ENCODE results near the gene SYPL2.
"Not testable (repeated sequence)": the region's sequence is repeated elsewhere in the genome, so short reads cannot be mapped to it uniquely, and the experiment has no call there.

Gene SYPL2

DNA sequence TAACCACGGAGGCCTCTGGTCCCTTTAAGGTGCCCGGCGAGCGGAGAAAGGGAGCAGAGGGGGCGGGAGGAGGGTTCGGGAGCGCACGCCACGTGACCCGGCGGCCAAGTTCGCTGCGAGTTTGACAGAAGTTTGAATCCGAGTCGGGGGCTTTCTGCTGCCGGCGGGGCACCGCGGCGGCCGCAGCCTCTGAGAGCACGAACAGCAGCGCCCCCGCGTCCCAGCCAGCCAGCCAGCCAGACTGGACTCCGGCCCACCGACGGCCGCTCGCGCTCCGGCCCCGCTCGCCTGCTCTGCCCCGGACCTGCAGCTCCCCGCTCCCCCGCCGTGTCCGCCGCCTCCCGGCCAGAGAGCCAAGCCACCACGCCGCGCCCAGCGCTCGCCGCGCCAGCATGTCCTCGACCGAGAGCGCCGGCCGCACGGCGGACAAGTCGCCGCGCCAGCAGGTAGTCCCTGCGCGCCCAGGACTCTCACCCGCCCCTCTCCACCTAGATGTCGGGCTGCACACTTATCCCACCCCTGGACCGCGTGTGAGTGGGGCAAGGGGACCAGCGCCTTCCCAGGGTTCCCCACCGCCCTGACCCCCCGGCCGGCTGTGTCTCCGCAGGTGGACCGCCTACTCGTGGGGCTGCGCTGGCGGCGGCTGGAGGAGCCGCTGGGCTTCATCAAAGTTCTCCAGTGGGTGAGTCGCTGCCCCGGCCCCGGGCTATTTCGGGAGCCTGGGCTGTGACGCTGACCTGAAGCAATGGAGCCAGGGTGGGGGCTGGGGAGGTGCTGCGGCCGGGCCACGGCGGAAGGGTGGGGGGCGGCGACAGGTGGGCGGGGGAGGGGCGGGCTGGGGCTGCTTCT lies at the start of gene SYPL2:
TSS of gene SYPL2 (plus strand) at position 95 of the 849 bp plus-strand sequence. CDS start at position 393, 298 bp downstream.
- DNase-seq (ENCODE audit: low spot score): peak; percentile 70

DNA sequence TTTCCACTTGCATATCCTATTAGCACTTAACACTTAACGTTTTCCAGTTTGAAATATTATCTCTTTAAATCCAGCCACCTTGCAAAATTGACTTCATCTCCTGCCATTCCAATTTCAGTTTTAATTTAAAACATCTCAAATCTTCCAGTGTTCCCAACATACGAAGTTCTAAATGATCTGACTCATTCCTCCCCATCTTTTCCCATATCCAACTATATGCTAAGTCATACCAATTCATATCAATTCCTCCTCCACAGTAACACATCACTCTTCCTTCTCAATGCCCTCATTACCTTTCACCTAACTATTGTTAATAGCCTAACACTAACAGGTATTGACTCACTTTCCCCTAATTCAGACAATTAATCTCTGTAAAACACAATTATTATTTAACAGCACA lies 42.8 kb upstream of the SYPL2 start:
- no peak for DNase-seq (ENCODE audit: low spot score)

DNA sequence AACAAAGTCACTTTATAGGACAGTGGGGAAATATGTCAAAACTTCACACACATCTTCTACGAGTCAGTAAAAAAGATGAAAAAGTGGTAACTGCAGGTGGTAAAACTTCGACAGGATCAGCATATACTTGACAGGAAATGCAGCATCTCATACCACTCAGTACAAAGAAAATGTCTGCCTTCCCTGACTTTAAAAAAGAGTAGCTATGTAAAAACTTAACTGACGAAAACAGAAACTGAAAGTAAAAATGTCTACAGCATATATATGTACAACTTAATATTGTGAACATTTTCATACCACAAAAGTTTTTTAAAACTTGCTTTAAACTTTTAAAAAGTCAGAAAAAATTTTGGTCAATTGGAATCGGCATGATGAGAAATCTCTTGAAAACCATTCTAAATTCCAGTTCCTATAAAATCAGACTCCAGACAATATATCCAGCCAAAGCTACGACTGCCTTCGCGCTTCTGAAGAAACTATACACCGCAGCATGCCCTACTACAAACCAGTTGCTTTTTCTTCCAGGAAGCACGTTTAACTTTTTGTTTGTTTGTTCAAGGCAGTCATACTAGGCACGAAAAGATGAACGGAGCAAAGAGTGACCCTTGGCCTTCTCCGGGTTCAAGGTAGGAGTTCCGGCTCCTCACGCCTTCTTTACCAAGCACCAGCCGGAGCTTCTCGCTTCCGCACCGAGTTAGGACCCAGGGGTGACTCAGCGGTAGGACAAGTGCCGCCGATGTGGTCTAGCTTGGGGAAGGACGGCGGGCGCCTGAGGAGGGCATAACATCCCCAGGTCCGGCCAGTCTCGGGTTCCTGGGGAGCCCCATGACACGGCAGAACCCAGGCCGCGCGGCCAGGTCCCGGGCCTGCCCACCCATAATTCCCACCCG lies 40.7 kb upstream of the SYPL2 start:
- peak; percentile 40 for DNase-seq (ENCODE audit: low spot score)

DNA sequence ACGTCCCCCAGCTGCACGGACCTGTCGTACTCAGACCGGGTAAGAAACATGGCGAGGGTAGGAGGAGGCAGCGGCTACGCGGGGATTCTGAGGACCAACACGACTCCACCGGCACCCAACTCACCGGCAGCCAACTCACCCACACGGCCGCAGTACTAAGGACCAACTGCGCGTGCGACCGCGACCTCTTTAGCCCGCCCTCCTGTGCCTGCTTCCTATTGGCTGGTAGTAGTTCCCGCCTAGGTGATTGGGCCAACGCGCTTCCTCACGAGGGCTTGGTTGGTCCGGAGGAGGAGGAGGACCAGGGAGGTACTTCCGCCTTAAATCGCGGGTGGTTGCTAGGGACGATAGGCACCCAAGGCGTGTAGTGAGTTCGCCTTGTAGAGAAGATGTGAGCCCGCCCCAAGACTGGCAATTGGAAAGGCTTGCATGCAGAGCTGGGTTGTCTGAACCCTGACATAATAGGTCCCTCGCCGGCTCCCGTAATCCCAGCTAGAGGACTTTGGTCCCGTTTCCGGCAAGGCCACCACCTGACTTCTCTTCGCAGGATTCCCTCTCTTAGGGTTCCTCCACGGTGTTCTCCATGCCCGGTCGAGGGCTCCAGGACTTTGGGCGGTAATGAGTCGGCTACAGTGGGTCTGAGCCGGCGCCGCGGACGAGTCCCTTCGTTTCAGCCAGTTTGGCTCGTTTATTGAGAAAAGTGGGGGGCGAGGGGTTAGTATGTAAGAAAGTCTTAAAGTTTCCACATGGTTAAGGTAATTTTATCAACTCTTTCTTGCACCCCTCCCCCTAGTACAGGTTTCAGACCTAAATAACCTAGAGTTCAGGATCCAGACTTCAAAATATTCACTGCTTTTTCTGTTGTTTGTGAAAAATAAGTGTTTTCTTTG lies 39.8 kb upstream of the SYPL2 start, which contains the start of gene PSMA5:
TSS of gene PSMA5 (minus strand) at position 168 of the 890 bp plus-strand sequence. CDS start at position 50, 118 bp downstream.
- peak; percentile 93 for DNase-seq (ENCODE audit: low spot score)

DNA sequence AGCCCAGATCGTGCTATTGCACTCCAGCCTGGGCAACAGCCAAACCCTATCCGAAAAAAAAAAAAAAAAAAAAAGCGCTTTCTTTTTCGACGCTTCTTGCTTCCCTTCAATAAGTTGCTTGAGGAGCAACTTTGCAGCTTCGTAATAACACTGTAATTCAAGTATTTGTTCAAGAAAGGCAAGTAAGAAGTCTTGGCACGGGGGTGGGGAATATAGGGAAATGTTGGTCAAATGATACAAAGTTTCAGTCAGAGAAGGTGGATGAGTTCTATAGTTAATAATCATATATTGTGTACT lies 39.2 kb upstream of the SYPL2 start:
- no peak for DNase-seq (ENCODE audit: low spot score)

DNA sequence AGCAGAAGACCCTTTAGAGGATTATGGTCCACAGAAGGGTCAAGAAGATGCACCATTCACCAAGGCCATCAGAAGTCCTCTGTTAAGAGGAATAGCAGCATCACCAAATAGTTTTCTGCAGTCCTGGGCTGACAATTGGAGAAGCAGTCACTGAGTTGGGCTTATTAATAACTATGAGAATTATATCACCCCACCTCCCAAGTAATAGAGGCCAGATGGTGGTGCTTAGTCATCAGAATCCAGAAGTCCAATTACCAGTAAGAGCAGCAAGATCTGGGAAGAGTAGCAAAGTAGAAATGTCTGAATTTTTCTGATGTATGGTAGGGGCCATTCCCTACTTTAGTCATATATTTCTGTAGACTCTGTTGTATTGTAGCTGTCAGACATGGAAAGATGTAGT lies 34.0 kb upstream of the SYPL2 start:
- peak; percentile 18 for DNase-seq (ENCODE audit: low spot score)

DNA sequence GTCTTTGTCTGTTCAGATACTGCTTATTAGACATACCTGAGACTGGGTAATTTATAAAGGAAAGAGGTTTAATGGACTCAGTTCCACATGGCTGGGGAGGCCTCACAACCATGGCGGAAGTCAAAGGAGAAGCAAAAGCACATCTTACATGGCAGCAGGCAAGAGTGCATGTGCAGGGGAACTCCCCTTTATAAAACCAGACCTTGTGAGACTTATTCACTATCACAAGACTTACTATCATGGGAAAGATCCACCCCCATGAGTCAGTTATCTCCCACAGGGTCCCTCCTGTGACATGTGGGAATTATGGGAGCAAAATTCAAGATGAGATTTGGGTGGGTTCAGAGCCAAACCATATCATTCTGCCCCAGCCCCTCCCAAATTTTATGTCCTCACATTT lies 33.0 kb upstream of the SYPL2 start:
- DNase-seq (ENCODE audit: low spot score): no peak

DNA sequence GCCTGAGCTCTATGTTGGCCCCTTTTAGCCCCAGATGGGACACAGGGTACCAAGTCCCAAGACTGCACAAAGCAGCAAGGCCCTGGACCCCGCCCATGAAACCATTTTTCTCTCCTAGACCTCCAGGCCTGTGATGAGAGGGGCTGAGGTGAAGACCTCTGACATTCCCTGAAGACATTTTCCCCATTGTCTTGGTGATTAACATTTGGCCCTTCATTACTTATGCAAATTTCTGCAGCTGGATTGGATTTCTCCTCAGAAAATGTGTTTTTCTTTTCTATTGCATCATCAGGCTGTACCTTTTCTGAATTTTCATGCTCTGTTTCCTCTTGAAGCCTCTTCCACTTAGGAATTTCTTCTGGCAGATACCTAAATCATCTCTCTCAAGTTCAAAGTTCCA lies 31.9 kb upstream of the SYPL2 start:
- DNase-seq (ENCODE audit: low spot score): no peak

DNA sequence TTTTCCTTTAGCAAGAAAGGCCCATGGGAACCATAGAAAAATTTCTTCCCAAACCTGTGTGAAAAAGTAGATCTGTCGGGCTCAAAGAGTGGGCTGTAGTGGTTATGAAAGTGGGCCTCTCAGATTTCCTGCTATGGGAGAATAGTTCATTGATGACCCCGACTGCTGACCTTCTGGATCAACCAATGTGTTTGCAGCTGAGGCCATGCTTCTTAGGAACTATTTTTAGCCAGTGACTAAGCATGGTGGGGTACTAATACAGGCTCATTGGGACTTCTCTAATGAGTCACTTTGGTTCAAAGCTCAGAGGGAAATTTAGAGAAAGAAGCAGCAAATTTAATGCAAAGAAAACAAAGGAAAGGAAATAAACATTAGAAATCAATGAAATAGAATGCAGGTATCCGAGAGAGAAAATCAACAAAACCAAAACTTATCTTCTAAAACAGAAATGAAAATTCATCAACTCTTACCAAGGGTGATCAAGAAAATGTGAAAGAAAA lies 27.5 kb upstream of the SYPL2 start:
- peak; percentile 76 for DNase-seq (ENCODE audit: low spot score)

DNA sequence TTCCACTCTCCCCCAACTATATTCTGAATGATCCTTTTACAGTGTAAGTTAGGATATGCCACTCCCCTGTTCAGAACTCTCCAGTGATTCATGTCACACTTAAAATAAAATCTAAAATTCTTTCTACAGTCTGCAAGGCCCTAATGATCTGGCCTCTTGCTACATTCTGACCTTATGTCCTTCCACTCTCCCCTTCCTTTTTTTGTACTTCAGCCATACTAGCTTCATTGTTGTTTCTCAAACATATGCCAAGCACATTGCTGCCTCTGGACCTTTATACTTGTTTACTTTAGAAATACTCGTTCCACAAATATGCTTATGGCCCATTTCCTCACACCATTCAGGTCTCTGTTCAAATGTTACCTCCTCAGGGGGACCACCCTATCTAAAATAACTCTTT lies 25.3 kb upstream of the SYPL2 start:
- DNase-seq (ENCODE audit: low spot score): no peak

DNA sequence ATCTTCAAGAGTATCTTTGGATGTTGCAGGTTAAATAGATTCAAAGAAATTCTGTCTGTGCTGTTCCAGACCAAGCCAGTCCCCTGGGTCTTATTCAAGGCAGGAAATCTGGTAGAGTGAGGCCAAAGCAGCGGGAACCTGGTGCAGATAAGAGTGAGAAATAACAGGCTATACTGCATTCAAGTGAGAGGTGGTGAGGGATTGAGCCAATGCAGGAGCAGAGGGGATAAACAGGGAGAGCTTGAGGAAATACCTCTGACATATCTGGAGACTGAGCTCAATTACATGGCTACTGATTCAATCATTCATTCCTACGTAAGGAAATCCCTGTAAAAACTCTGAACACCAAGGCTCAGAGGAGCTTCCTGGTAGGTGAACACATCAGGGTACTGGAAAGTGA lies 22.9 kb upstream of the SYPL2 start:
- DNase-seq (ENCODE audit: low spot score): no peak

DNA sequence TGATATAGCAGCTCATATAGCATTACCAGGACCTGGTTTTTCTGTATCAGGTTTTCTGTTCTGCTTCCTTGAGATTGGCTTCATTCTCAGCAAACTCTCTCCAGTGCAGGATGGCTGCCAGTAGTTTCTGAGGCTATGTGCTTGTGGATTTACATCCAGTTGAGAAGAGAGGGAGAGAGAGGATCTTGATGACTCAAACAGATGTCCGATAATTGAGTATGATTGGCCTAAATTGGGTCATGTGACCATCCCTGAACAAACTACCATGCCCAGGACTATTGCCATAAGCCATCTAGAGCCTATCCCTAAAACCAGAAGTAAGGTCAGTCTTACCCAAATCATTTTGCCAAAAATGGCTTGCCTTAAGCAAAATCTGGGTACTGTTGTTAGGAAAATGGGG lies 22.0 kb upstream of the SYPL2 start:
- no peak for DNase-seq (ENCODE audit: low spot score)

DNA sequence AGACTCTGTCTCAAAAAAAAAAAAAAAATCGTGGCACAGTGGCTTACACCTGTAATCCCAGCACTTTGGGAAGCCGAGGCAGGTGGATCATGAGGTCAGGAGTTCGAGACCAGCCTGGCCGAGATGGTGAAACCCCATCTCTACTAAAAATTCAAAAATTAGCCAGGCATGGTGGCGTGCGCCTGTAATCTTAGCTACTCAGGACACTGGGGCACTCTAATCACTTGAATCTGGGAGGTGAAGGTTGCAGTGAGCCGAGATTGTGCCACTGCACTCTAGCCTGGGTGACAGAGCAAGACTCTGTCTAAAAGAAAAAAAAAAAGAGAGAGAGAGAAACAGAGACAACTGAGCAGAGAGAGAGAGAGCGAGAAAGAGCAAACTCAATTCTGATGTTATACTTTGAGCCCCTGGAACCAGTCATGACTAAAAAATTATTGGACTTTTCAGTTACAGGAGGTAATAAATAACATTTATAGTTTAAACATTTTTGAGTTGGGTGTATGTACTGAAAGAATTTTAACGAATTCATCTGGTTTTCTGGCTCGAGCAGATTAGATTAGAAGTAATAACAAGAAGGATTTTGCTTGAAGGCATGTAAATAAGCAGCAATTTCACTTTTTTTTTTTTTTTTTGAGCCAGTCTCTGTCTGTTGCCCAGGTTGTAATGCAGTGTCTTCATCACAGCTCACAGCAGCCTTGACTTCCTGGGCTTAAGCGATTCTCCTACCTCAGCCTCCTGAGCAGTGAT lies 20.2 kb upstream of the SYPL2 start:
- DNase-seq (ENCODE audit: low spot score): not testable (repeated sequence)

DNA sequence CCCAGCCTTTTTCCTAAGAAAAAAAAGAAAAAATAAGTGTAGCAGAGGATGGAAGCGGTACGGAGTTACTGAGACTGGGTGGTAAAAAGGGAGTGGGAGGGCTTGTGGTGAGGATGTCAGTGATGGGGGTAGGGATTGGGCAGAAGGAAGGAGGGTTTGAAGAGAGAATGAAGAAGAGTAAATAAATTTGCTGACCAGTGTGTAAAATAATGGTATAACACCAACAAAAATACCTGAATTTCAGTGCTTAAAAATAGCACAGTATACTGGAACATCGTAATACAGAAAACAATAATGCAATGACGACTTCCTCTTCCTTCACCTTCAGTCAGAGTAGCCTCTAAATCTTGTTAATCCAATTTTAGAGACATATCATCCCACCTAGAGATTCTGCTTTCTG lies 18.8 kb upstream of the SYPL2 start:
- no peak for DNase-seq (ENCODE audit: low spot score)

DNA sequence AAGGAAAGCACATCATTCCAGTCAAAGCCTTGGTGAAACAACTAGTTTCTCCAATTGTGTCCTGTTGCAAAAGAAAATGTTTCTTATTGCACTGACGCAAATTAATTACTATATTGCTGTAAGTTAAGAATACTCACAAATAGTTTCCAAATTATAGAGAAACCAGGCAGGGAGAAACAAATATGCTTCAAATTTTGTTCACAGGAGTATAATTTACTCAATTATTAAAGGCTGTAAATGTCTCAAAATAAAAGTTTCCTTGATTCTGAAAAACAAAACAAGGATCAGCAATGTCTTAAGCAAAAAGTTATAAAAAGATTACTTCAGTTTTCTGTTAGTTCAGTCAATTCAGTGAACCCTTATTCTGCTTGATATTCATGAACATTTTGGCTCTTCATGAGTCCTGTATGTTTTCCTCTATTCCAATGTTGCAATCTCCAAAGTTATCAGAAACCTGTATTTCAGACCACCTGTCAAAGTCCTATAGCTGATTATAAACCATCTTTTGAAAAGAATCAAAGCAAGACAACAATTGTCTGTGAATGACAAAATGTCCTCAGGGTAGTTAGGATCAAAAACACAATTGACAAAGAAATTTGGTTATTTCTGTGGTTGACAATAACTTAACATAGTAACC lies 11.7 kb upstream of the SYPL2 start:
- DNase-seq (ENCODE audit: low spot score): no peak

DNA sequence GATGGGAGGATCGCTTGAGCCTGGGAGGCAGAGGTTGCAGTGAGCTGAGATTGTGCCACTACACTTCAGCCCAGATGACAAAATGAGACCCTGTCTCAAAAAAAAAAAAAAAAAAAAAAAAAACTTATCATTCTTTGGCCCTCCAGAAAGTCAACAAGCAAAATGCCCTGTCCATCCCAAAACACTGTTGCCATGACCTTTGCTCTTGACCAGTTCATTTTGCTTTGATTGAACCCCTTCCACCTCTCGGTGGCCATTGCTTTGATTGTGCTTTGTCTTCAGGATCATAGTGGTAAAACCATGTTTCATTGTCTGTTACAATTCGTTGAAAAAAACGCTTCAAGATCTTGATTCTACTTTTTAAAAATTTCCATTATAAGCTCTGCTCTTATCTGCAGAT lies 8.5 kb upstream of the SYPL2 start:
- DNase-seq (ENCODE audit: low spot score): no peak

DNA sequence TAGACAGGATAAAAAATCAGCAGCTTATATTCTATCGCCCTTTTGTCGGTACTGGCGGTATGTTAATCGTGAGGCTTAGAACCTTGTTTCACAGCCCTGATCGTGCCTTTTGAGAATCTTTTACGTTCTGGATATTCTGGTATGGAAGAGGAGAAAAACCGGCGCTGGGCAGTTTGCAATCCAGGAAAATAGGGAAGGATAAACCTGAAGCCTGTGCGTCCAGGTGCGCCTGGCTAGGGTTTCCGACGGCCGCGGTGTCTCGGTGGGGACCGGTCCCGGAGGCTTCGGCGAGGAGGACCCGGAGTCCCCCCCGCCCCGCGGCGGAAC lies 258 bp upstream of the SYPL2 start:
- no peak for DNase-seq (ENCODE audit: low spot score)

DNA sequence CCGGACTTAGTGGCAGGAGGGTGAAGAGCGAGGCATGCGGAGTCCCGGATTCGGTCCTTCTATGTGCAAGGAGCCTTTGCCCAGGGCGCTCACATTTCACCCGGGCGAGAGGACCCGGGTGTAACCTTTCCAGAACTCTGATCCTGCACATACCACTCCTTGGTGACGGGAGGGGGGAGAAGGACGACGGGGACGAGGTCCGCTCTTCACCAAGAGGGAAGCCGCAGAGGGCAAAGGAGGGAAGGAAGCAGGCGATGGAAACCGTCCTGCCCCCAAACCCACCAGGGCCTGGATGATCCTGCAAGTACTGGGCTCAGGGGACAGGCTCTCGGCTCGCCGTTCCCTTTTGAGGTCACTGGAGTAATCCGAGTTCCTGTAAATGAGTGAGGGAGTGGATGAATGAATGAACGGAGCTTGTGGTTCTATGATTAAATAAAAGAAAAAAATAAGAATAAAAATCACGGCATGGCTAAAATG lies 993 bp downstream of the SYPL2 start:
- no peak for DNase-seq (ENCODE audit: low spot score)

DNA sequence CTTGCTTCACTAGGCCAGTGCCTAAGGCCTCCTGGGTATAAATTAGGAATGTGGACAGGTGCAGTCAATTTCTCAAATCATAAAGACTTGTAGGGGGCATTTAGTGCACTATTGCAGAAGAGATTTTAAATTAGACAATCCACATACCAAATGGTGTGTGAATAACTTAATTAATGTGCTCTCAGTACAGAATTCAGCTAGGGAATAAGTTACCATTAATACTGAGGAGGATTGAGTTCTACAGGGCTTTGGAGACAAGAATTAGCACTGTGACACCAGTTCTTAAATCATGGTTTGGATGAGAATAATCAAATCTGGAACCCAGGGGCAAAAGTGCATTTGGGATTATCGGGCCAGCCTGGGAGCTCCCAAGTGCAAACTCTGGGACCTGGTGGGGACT lies 1.7 kb downstream of the SYPL2 start:
- no peak for DNase-seq (ENCODE audit: low spot score)

DNA sequence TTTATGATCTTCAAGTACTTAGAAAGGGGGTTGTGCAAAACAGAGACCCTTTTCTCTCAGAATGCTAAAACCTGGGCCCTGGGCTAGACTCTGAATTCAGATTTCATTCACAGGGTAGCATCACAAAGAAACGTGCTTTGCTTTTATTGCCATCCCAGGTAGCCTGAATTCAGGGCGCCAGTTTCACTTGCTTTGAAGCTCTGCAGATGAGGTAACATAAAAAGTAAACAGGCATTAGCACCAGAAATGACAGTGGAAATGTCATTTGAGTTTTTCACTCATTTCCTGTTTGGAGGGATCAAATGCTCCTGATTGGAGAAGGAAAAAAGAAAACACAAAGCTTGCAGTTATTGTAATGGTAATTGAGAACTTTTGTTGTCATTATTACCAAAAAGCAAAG lies 2.6 kb downstream of the SYPL2 start:
- no peak for DNase-seq (ENCODE audit: low spot score)

DNA sequence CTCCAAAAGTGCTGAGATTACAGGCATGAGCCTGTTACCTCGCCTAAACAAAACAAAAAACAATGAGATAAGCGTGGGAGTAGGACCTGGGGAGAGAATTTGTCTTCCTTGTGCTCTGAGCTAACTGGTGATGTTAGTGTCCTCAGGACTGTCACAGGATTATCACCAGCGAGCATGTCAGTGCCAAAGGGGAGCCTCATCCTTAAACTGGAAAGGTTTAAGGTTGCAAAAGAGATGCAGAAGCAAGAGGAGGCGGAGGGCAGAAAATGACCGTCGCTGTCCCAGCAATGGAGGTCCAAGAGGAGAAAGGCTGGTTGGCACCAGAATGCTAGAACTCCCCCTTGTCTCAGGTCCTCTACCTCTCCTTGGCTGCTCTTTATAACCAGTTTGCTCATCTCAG lies 3.9 kb downstream of the SYPL2 start:
- peak; percentile 1 for DNase-seq (ENCODE audit: low spot score)
